ENCODE results near the gene SLC16A11.
"Not testable (repeated sequence)": the region's sequence is repeated elsewhere in the genome, so short reads cannot be mapped to it uniquely, and the experiment has no call there.

Gene SLC16A11

DNA sequence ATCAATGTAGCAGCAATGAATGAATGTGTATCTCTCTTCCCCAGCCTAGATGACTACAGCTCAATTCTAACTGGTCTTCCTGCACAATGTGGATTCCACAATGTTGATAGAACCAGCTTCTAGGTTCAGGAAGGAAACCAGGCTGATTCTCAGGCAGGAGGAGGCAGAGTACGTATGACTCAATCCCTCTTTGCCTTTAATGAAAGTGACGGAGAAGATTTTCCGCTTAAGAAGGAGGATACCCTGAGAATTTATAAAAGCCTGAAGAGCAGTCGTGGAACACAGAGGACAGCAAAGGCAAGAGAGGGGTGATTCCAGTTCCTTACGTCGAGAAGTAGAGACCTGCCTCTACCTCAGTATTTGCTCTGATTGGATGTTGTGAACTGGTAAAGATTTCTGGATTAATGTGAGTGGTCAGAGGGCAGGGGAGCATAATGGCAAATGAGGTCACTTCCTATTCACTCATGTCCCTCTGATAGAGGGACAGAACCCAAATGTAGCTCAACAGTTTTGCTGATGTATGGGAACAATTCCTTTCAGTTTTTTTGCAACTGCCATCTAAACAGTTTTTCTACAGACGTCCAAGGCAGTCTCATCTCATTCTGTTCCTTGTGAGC is 15.0 kb upstream of the SLC16A11 start:
- DNase-seq: no peak

- no peak for DNase-seq
Observed at GRCh38 chr17:7056386-7056785, 12.5 kb upstream of the SLC16A11 start.

- not testable (repeated sequence) for DNase-seq
Observed at GRCh38 chr17:7050583-7050982, 6.7 kb upstream of the SLC16A11 start.

GRCh38 chr17:7048968-7049367 is 5.1 kb upstream of the SLC16A11 start:
- no peak for DNase-seq

GRCh38 chr17:7047566-7047965 is 3.7 kb upstream of the SLC16A11 start:
- no peak for DNase-seq

DNA sequence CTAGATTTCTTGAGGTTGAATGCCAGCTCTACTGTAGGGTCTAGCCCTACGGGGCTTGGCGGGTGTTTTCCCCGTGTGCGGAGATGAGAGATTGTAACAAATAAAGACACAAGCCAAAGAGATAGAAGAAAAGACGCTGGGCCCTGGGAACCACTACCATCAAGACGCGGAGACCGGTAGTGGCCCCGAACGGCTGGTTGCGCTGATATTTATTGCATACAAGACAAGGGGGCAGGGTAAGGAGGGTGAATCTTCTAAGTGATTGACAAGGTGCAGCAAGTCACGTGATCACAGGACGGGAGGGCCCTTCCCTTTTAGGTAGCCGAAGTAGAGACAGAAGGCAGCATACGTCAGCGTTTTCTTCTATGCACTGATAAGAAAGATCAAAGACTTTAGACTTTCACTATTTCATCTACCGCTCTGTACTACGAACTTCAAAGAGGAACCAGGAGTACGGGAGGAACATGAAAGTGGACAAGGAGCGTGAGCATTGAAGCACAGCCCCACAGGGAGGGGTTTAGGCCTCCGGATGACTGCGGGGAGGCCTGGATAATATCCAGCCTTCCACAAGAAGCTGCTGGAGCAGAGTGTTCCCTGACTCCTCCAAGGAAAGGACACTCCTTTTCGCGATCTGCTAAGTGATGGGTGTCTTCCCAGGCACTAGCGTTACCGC is 3.0 kb upstream of the SLC16A11 start:
- DNase-seq: peak; percentile 58

GRCh38 chr17:7046127-7046724 is 2.3 kb upstream of the SLC16A11 start:
- DNase-seq: no peak

- peak; percentile 57 for DNase-seq
Observed at GRCh38 chr17:7045492-7046126, 1.7 kb upstream of the SLC16A11 start.

DNA sequence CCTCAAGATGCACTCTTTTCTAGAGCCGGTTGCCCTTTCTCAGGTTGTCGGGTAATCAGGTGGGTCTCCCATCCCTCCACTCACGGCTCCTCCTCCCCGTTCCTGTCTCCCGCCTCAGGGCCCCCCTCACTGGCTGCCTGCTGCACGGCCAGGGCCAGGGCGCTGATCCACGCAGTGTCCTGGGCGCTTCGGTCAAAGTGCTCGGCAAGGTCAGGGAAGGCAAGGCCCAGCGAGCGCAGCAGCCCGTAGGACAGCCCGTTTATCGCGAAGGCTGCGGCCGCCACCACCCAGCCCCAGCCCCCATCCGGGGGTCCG is 753 bp downstream of the SLC16A11 start:
- DNase-seq: no peak

- no peak for DNase-seq
Observed at GRCh38 chr17:7042501-7043181, 1.3 kb downstream of the SLC16A11 start.

GRCh38 chr17:7041607-7042500 is 2.0 kb downstream of the SLC16A11 start:
- DNase-seq: no peak

- no peak for DNase-seq
Observed at GRCh38 chr17:7039832-7040231, 4.1 kb downstream of the SLC16A11 start.

DNA sequence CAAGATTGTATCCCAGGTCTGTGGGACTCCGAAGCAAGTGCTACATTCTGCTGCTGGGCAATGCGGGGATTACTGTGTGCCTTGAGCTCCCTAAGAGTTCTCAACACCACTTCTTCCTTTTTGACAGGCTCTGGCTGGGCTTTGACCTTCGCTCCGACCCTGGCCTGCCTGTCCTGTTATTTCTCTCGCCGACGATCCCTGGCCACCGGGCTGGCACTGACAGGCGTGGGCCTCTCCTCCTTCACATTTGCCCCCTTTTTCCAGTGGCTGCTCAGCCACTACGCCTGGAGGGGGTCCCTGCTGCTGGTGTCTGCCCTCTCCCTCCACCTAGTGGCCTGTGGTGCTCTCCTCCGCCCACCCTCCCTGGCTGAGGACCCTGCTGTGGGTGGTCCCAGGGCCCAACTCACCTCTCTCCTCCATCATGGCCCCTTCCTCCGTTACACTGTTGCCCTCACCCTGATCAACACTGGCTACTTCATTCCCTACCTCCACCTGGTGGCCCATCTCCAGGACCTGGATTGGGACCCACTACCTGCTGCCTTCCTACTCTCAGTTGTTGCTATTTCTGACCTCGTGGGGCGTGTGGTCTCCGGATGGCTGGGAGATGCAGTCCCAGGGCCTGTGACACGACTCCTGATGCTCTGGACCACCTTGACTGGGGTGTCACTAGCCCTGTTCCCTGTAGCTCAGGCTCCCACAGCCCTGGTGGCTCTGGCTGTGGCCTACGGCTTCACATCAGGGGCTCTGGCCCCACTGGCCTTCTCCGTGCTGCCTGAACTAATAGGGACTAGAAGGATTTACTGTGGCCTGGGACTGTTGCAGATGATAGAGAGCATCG is 5.6 kb downstream of the SLC16A11 start:
- no peak for DNase-seq

GRCh38 chr17:7035591-7036368 is 8.1 kb downstream of the SLC16A11 start, which contains the start of gene SLC16A13:
Gene SLC16A13, plus strand, starts transcription at chr17:7036015. Its CDS starts 368 bp downstream, at chr17:7036383.
- DNase-seq: peak; percentile 96

DNA sequence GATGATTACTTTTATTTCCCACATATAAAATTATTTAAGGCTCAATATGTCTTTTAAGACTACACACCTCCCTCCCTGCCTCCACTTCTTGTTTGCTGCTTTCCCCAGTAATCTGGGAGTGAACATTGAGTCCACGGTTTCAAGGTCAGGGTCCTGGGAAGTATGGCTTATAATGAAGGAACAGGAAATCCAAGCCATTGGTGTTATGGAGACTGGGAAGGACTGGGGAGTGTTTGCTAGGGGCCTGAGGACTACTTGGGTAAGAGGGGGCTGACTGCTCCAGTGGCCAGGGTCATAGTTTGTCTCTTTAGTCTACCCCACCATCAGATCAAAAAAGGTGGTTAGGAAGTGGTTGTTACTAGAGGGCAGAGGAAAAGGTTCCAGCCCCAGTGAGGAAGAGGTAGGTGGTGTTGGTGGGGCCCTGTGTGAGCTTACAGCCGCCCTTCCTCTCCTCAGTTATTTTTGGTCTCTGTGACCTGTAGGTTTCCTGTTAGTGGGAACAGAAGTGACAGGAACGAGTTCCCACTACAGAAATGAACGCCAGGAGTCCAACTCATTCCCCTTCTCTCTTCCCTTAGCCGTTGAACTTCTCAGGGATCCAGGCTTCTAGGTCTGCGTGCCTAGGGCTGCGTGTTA is 8.8 kb downstream of the SLC16A11 start:
- DNase-seq: no peak

DNA sequence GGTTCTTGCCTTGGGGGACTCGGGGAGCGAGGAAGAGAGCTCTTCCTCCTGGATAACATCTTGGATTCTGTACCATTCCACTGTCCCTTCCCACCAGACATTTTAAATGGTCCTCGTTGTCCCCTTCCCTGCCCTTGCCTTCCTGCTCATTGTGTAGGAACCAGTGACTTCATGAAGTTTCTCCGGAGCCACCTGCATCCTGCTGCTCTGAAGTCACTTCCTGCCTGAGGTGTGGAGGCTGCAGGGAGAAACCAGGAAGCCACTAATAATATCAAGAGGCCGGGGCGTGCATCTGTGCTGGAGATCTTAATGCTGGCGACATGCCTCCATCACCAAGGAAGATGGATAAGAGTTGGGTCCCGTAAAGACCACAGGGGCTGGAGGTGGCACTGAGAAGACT is 14.2 kb downstream of the SLC16A11 start:
- no peak for DNase-seq

DNA sequence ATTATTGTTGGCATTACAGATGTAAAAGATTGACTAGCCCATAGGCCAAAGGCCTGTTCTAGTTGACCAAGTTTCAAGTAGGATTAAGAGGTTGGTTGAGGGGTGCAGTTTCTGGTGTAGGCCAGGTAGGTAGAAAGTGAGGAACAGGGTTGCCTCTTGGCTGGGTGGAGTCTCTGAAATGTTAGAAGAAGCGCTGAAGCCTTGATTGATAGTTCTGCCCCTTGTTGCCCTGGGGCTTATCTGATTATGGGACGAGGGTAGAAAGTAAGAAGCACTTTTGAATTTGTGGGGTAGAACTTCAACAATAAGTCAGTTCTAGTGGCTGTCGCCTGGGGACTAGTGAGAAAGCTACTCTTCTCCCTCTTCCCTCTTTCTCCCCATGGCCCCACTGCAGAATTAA is 14.8 kb downstream of the SLC16A11 start:
- no peak for DNase-seq

- DNase-seq: no peak
Observed at GRCh38 chr17:7027335-7027734, 16.6 kb downstream of the SLC16A11 start.

- no peak for DNase-seq
Observed at GRCh38 chr17:7026471-7027115, 17.3 kb downstream of the SLC16A11 start.

GRCh38 chr17:7025245-7025644 is 18.6 kb downstream of the SLC16A11 start:
- DNase-seq: no peak

Measured in RPMI8226 (cell line).